Neutrophil (primary cell): ENCODE measurements around the gene KLHL13.
A peak's percentile ranks its signal among the peaks of the same experiment; 100 is the strongest.

Experiments
- H3K27ac ChIP-seq: fragments of 200-600 bp; sonication (generic); 2 replicates; pipeline ENCODE4 v1.5.1; 2016; ENCODE audit warnings: mild to moderate bottlenecking, moderate library complexity
- H3K27me3 ChIP-seq: fragments of 200-600 bp; sonication (generic); 2 replicates; pipeline ENCODE4 v1.6.0; 2016; ENCODE audit warnings: mild to moderate bottlenecking
- H3K36me3 ChIP-seq: fragments of 200-600 bp; sonication (generic); 2 replicates; pipeline ENCODE4 v1.5.1; 2017
- H3K4me1 ChIP-seq, 2 experiments: fragments of 200-600 bp in 1 of 2; sonication (generic) in 1 of 2; 1 replicate in 1 of 2; 2 replicates in 1 of 2; pipeline versions ENCODE4 v1.5.1 to v1.6.1; 2013 to 2016; ENCODE audit warnings: low read depth in 1 of 2, low read length in 1 of 2, mild to moderate bottlenecking in 1 of 2, moderate library complexity in 1 of 2; ENCODE audit not compliant: control insufficient read depth in 1 of 2, insufficient read depth in 1 of 2
- H3K4me3 ChIP-seq, 2 experiments: fragments of 200-600 bp in 1 of 2; sonication (generic) in 1 of 2; 1 replicate in 1 of 2; 2 replicates in 1 of 2; pipeline ENCODE4 v1.5.1; 2013 to 2016; ENCODE audit warnings: low read depth in 1 of 2, low read length in 1 of 2, mild to moderate bottlenecking in 1 of 2, moderate library complexity in 1 of 2
- H3K9me3 ChIP-seq: fragments of 200-600 bp; sonication (generic); 2 replicates; pipeline ENCODE4 v1.5.1; 2016
- TF ChIP-seq, protein P1 (sequence below): fragments of 200-600 bp; sonication (generic); IDR thresholded peaks from 2 replicates; pipeline ENCODE4 v1.5.1; 2016; ENCODE audit warnings: antibody characterized with exemption

Gene KLHL13, protein sequence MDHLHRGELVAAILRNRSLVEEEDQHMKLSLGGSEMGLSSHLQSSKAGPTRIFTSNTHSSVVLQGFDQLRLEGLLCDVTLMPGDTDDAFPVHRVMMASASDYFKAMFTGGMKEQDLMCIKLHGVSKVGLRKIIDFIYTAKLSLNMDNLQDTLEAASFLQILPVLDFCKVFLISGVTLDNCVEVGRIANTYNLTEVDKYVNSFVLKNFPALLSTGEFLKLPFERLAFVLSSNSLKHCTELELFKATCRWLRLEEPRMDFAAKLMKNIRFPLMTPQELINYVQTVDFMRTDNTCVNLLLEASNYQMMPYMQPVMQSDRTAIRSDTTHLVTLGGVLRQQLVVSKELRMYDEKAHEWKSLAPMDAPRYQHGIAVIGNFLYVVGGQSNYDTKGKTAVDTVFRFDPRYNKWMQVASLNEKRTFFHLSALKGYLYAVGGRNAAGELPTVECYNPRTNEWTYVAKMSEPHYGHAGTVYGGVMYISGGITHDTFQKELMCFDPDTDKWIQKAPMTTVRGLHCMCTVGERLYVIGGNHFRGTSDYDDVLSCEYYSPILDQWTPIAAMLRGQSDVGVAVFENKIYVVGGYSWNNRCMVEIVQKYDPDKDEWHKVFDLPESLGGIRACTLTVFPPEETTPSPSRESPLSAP

GRCh38 chrX:118116713-118117550 is at the start of gene KLHL13:
Gene KLHL13 (minus strand): TSS chrX:118116810. CDS start chrX:118028473, 88,337 bp downstream.
- Histone ChIP-seq H3K27ac (no peak within 1 kb of the TSS), H3K27me3 (peaks cover 44% of the 10 kb centered on the region), H3K4me1 (peaks cover 0 to 3% of the 10 kb centered on the region in 2 experiments), H3K4me3 (peak within 1 kb of the TSS; percentile 17 to 28), H3K36me3 (no peaks in the 10 kb centered on the region), H3K9me3 (no peaks in the 10 kb centered on the region)
- TF ChIP-seq, protein P1, sequence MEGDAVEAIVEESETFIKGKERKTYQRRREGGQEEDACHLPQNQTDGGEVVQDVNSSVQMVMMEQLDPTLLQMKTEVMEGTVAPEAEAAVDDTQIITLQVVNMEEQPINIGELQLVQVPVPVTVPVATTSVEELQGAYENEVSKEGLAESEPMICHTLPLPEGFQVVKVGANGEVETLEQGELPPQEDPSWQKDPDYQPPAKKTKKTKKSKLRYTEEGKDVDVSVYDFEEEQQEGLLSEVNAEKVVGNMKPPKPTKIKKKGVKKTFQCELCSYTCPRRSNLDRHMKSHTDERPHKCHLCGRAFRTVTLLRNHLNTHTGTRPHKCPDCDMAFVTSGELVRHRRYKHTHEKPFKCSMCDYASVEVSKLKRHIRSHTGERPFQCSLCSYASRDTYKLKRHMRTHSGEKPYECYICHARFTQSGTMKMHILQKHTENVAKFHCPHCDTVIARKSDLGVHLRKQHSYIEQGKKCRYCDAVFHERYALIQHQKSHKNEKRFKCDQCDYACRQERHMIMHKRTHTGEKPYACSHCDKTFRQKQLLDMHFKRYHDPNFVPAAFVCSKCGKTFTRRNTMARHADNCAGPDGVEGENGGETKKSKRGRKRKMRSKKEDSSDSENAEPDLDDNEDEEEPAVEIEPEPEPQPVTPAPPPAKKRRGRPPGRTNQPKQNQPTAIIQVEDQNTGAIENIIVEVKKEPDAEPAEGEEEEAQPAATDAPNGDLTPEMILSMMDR, result no peak

GRCh38 chrX:118164138-118164537 is 47.5 kb upstream of the KLHL13 start:
- Histone ChIP-seq H3K4me3 (no peak overlapping the region), H3K9me3 (no peaks in the 10 kb centered on the region), H3K27ac (no peak overlapping the region), H3K27me3 (no peaks in the 10 kb centered on the region), H3K36me3 (no peaks in the 10 kb centered on the region), H3K4me1 (no peaks in the 10 kb centered on the region)
- TF ChIP-seq, protein P1, result no peak

DNA sequence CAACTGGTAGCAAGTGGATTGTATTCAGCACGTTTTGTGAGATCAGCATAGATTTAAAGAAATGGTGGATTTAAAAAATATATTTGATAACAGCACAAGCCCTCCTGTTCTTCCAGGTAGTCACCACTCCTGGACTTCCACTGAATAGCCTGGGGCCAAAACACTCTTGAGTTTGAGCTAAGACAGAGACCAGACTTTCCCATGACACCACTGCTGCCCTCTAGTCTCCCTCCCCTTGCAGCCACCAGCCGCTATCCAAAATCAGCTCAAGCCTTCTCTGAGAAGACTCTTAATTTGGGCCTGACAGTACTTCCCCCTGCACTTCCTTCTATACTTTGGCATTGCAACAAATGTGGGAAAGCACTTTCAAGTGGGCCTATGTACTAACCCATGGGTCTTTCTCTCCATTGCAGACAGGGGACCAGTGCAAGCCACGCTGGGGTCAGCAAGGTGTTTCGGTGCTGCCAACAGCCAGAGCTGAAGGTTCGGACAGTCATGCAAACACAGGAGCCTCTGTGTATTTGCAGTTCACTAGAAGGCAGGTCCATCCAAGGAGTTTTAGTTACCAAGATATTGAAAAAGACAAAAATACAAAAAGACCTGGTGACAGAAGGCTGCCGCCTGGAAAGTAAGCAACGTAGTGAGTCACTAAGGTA is 40.5 kb upstream of the KLHL13 start:
- TF ChIP-seq, protein P1, result no peak
- Histone ChIP-seq H3K4me3 (no peak overlapping the region), H3K27me3 (no peaks in the 10 kb centered on the region), H3K36me3 (no peaks in the 10 kb centered on the region), H3K4me1 (no peaks in the 10 kb centered on the region), H3K9me3 (no peaks in the 10 kb centered on the region), H3K27ac (no peak overlapping the region)

- H3K4me3 ChIP-seq, result no peak overlapping the region
- H3K9me3 ChIP-seq, result no peaks in the 10 kb centered on the region
- no peaks in the 10 kb centered on the region for H3K27me3 ChIP-seq
- no peaks in the 10 kb centered on the region for H3K4me1 ChIP-seq
- TF ChIP-seq, protein P1, result no peak
- H3K27ac ChIP-seq, result no peak overlapping the region
- no peaks in the 10 kb centered on the region for H3K36me3 ChIP-seq
These were observed 39.8 kb upstream of the KLHL13 start for GRCh38 chrX:118156254-118156952.
